Astrocyte (in vitro differentiated cells and primary cell): Measurements from ENCODE around the gene SPATA25. TPM values are rescaled to one million over a fixed set of nuclear protein-coding genes. Genes with fewer than 3 reads are reported as not detected.
"Not testable (repeated sequence)": the region's sequence is repeated elsewhere in the genome, so short reads cannot be mapped to it uniquely, and the experiment has no call there.

ENCODE experiments used
- DNase-seq: peaks from one replicate; pipeline ENCODE4 v3.0.0-alpha.2; 2010; ENCODE audit warnings: low read depth
- FAIRE-seq: peaks from 2 replicates; lab custom pipeline; 2011; peaks lifted over from hg19 to GRCh38; lab: Jason Lieb, UNC
- H2AFZ ChIP-seq: 2 replicates; pipeline ENCODE4 v1.6.0; 2012; ENCODE audit warnings: low read depth, low read length, inconsistent platforms
- H3K27ac ChIP-seq: 2 replicates; pipeline ENCODE4 v1.5.1; 2011; ENCODE audit warnings: low read depth, low read length, inconsistent platforms
- H3K27me3 ChIP-seq: 2 replicates; pipeline ENCODE4 v1.6.0; 2011; ENCODE audit warnings: low read length, inconsistent platforms; ENCODE audit not compliant: insufficient read depth
- H3K36me3 ChIP-seq: 2 replicates; pipeline ENCODE4 v1.5.1; 2011; ENCODE audit warnings: low read length, inconsistent platforms; ENCODE audit not compliant: insufficient read depth
- H3K4me1 ChIP-seq: 2 replicates; pipeline ENCODE4 v1.5.1; 2011; ENCODE audit warnings: low read length, inconsistent platforms; ENCODE audit not compliant: insufficient read depth
- H3K4me2 ChIP-seq: 2 replicates; pipeline ENCODE4 v1.6.0; 2012; ENCODE audit warnings: low read length, inconsistent platforms
- H3K4me3 ChIP-seq: 2 replicates; pipeline ENCODE4 v1.5.1; 2011; ENCODE audit warnings: low read depth, mild to moderate bottlenecking, low read length, inconsistent platforms; ENCODE audit not compliant: insufficient read depth
- H3K79me2 ChIP-seq: 2 replicates; pipeline ENCODE4 v1.6.0; 2012; ENCODE audit warnings: mild to moderate bottlenecking, low read length, inconsistent platforms; ENCODE audit not compliant: insufficient read depth
- H3K9ac ChIP-seq: 2 replicates; pipeline ENCODE4 v1.6.0; 2012; ENCODE audit warnings: mild to moderate bottlenecking, low read length, inconsistent platforms
- H3K9me3 ChIP-seq: 2 replicates; pipeline ENCODE4 v1.5.1; 2012; ENCODE audit warnings: low read depth, mild to moderate bottlenecking, low read length, inconsistent platforms; ENCODE audit not compliant: insufficient read depth
- H4K20me1 ChIP-seq: 2 replicates; pipeline ENCODE4 v1.6.0; 2012; ENCODE audit warnings: low read length, inconsistent platforms; ENCODE audit not compliant: insufficient read depth
- H3K27ac Mint-ChIP-seq: one replicate; pipeline ENCODE4 v1.8.0; 2021; ENCODE audit warnings: mild to moderate bottlenecking, mixed read lengths; ENCODE audit not compliant: unreplicated experiment
- H3K27me3 Mint-ChIP-seq: one replicate; pipeline ENCODE4 v1.8.0; 2021; ENCODE audit warnings: low read depth, mixed read lengths; ENCODE audit not compliant: unreplicated experiment
- H3K36me3 Mint-ChIP-seq: one replicate; pipeline ENCODE4 v1.8.0; 2021; ENCODE audit warnings: low read depth, mixed read lengths; ENCODE audit not compliant: unreplicated experiment
- H3K4me1 Mint-ChIP-seq: one replicate; pipeline ENCODE4 v1.8.0; 2021; ENCODE audit warnings: low read depth, mixed read lengths; ENCODE audit not compliant: unreplicated experiment
- H3K4me3 Mint-ChIP-seq: one replicate; pipeline ENCODE4 v1.8.0; 2021; ENCODE audit warnings: mild to moderate bottlenecking, moderate library complexity, mixed read lengths; ENCODE audit not compliant: unreplicated experiment
- H3K9me3 Mint-ChIP-seq: one replicate; pipeline ENCODE4 v1.8.0; 2021; ENCODE audit warnings: mild to moderate bottlenecking, mixed read lengths; ENCODE audit not compliant: unreplicated experiment
- EZH2 ChIP-seq: IDR thresholded peaks from 2 replicates; pipeline ENCODE4 v1.6.1; 2012; ENCODE audit warnings: mild to moderate bottlenecking, low read length, inconsistent platforms; ENCODE audit not compliant: insufficient read depth
- total RNA-seq: library from RNA; stranded (reverse); gene quantifications from 2 replicates; pipeline ENCODE4 v1.2.1, GENCODE V29; 2021
- TF ChIP-seq, protein P1 (sequence below): IDR thresholded peaks from 2 replicates; pipeline ENCODE4 v1.5.1; 2011; ENCODE audit warnings: low read depth, mild to moderate bottlenecking, inconsistent platforms, low read length, moderate library complexity; ENCODE audit not compliant: insufficient read depth

SPATA25 gene
- total RNA-seq, 1 donor from 2014 or later = 1.7 TPM

DNA sequence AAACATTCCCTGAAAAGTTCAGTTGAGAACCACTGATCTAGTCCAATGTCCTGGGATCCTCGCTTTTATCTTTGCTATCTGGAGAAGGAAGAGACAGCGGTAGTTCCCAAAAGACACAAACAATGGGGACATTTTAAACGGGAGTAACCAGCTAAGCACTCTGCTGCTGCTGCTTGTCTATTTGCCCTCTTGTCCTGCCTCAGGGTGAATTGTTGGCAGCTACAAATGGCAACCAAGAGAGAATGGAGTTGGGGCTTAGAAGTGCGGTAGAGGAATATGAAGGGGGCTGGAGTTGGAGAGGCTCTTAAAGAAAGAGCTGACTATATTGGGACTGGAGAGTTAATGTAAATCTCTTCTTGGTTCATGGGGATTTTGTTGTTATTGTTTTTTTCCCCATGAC is 12.8 kb downstream of the SPATA25 start:
- H3K9ac ChIP-seq = no peak overlapping the region
- H3K27ac ChIP-seq = no peak overlapping the region
- no peaks in the 10 kb centered on the region for H3K27me3 ChIP-seq
- H3K4me3 ChIP-seq = no peak overlapping the region
- Mint-ChIP-seq H3K27me3 (no peaks in the 10 kb centered on the region), H3K4me1 (no peaks in the 10 kb centered on the region), H3K9me3 (no peaks in the 10 kb centered on the region), H3K4me3 (no peak overlapping the region), H3K36me3 (peaks cover 13% of the 10 kb centered on the region), H3K27ac (no peak overlapping the region)
- H4K20me1 ChIP-seq = no peaks in the 10 kb centered on the region
- H3K79me2 ChIP-seq = no peaks in the 10 kb centered on the region
- no peak overlapping the region for H3K4me2 ChIP-seq
- no peaks in the 10 kb centered on the region for H3K36me3 ChIP-seq
- no peak for DNase-seq
- H2AFZ ChIP-seq = no peak overlapping the region
- no peaks in the 10 kb centered on the region for H3K9me3 ChIP-seq
- no peaks in the 10 kb centered on the region for H3K4me1 ChIP-seq
- TF ChIP-seq EZH2 = no peak
- TF ChIP-seq, protein P1, sequence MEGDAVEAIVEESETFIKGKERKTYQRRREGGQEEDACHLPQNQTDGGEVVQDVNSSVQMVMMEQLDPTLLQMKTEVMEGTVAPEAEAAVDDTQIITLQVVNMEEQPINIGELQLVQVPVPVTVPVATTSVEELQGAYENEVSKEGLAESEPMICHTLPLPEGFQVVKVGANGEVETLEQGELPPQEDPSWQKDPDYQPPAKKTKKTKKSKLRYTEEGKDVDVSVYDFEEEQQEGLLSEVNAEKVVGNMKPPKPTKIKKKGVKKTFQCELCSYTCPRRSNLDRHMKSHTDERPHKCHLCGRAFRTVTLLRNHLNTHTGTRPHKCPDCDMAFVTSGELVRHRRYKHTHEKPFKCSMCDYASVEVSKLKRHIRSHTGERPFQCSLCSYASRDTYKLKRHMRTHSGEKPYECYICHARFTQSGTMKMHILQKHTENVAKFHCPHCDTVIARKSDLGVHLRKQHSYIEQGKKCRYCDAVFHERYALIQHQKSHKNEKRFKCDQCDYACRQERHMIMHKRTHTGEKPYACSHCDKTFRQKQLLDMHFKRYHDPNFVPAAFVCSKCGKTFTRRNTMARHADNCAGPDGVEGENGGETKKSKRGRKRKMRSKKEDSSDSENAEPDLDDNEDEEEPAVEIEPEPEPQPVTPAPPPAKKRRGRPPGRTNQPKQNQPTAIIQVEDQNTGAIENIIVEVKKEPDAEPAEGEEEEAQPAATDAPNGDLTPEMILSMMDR = no peak
- FAIRE-seq = no peak

DNA sequence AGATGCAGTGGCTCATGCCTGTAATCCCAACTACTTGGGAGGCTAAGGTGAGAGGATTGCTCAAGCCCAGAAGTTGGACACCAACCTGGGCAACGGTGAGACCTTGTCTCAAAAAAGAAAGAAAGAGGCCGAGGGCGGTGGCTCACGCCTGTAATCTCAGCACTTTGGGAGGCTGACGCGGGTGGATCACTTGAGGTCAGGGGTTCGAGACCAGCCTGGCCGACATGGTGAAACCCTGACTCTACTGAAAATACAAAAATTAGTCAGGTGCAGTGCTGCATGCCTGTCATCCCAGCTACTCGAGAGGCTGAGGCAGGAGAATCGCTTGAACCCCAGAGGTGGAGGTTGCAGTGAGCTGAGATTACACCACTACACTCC is 13.3 kb downstream of the SPATA25 start:
- not testable (repeated sequence) for H3K4me2 ChIP-seq, FAIRE-seq, H3K27me3 Mint-ChIP-seq, H3K4me3 Mint-ChIP-seq, H4K20me1 ChIP-seq, H3K4me1 Mint-ChIP-seq, H2AFZ ChIP-seq, DNase-seq, H3K4me1 ChIP-seq, H3K4me3 ChIP-seq, H3K36me3 ChIP-seq, H3K27ac Mint-ChIP-seq, H3K27ac ChIP-seq, H3K9me3 Mint-ChIP-seq, H3K9ac ChIP-seq, H3K9me3 ChIP-seq, H3K79me2 ChIP-seq, H3K27me3 ChIP-seq
- H3K36me3 Mint-ChIP-seq = peaks cover 13% of the 10 kb centered on the region

DNA sequence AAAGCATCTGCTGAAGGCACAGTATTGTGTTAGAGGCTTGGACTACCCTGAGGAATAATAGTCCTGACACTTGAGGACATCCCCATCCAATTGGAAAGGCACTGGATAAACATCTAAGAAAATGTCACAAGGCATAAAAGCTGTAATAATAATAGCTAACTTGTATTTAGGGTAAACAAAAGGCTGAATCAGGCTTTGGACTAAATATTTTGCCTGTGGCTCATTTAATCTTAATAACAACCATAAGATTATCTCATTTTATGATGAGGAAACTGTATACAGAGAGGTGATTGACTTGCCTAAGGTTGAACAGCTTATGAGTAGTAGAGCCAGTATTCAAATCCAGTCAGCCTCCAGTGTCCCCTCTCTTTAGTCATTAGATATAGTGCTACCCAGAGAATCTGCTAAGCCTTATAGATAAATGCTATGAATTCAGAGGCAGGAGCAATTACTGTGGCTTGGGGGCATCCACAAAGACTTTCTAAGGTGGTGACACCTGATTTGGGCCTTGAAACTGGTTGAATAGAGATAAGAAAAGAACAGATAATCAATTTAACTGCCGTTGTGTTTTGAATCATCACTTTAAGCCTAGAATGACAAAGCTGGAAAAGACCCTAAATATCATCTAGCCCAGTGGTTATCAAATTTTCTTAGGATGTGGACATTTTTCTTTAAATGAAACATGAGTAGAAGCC is 13.9 kb downstream of the SPATA25 start:
- H3K27ac Mint-ChIP-seq = no peak overlapping the region
- H3K27me3 Mint-ChIP-seq = no peaks in the 10 kb centered on the region
- no peaks in the 10 kb centered on the region for H3K9me3 Mint-ChIP-seq
- H4K20me1 ChIP-seq = no peaks in the 10 kb centered on the region
- H3K9ac ChIP-seq = no peak overlapping the region
- H3K36me3 ChIP-seq = no peaks in the 10 kb centered on the region
- H3K4me1 ChIP-seq = no peaks in the 10 kb centered on the region
- no peaks in the 10 kb centered on the region for H3K9me3 ChIP-seq
- H3K4me2 ChIP-seq = no peak overlapping the region
- H3K27ac ChIP-seq = no peak overlapping the region
- H3K36me3 Mint-ChIP-seq = peaks cover 13% of the 10 kb centered on the region
- DNase-seq (no peak), FAIRE-seq (no peak)
- no peak overlapping the region for H3K4me3 Mint-ChIP-seq
- H3K4me3 ChIP-seq = no peak overlapping the region
- H2AFZ ChIP-seq = no peak overlapping the region
- no peaks in the 10 kb centered on the region for H3K4me1 Mint-ChIP-seq
- no peaks in the 10 kb centered on the region for H3K79me2 ChIP-seq
- TF ChIP-seq, protein P1 = no peak
- no peak for TF ChIP-seq EZH2
- H3K27me3 ChIP-seq = no peaks in the 10 kb centered on the region
